Activated naive CD4-positive, alpha-beta T cell treated with anti-CD3 and anti-CD28 coated beads, Interleukin-2, amount 50 U/mL, for 24 hours (primary cell): ENCODE results near the gene ARL3.

ENCODE experiments used
- H3K27ac Mint-ChIP-seq: one replicate; pipeline ENCODE4 v1.8.0; 2021; ENCODE audit warnings: mild to moderate bottlenecking, mixed read lengths
- H3K27me3 Mint-ChIP-seq: one replicate; pipeline ENCODE4 v1.8.0; 2021; ENCODE audit warnings: mixed read lengths
- H3K36me3 Mint-ChIP-seq: one replicate; pipeline ENCODE4 v1.8.0; 2021; ENCODE audit warnings: mixed read lengths
- H3K4me1 Mint-ChIP-seq: one replicate; pipeline ENCODE4 v1.8.0; 2021; ENCODE audit warnings: mixed read lengths
- H3K4me3 Mint-ChIP-seq: one replicate; pipeline ENCODE4 v1.8.0; 2021; ENCODE audit warnings: mild to moderate bottlenecking, mixed read lengths
- H3K9me3 Mint-ChIP-seq: one replicate; pipeline ENCODE4 v1.8.0; 2021; ENCODE audit warnings: mixed read lengths

The ARL3 gene

GRCh38 chr10:102646610-102647442 is 67.4 kb downstream of the ARL3 start:
- Mint-ChIP-seq H3K27me3 (no peaks in the 10 kb centered on the region), H3K4me1 (peaks cover 61% of the 10 kb centered on the region), H3K36me3 (no peaks in the 10 kb centered on the region), H3K9me3 (no peaks in the 10 kb centered on the region), H3K27ac (peak overlapping the region; percentile 97), H3K4me3 (peak overlapping the region; percentile 91)

- H3K4me3 Mint-ChIP-seq, result peak overlapping the region; percentile 91
- no peaks in the 10 kb centered on the region for H3K36me3 Mint-ChIP-seq
- H3K27me3 Mint-ChIP-seq, result no peaks in the 10 kb centered on the region
- no peaks in the 10 kb centered on the region for H3K9me3 Mint-ChIP-seq
- peaks cover 59% of the 10 kb centered on the region for H3K4me1 Mint-ChIP-seq
- peak overlapping the region; percentile 97 for H3K27ac Mint-ChIP-seq
These were observed 68.2 kb downstream of the ARL3 start for GRCh38 chr10:102645741-102646609.

- peaks cover 53% of the 10 kb centered on the region for H3K4me1 Mint-ChIP-seq
- H3K36me3 Mint-ChIP-seq, result no peaks in the 10 kb centered on the region
- H3K4me3 Mint-ChIP-seq, result peak overlapping the region; percentile 91
- H3K9me3 Mint-ChIP-seq, result no peaks in the 10 kb centered on the region
- peak overlapping the region; percentile 97 for H3K27ac Mint-ChIP-seq
- no peaks in the 10 kb centered on the region for H3K27me3 Mint-ChIP-seq
These were observed 68.8 kb downstream of the ARL3 start for GRCh38 chr10:102645388-102645740.

GRCh38 chr10:102644646-102645387 is 69.4 kb downstream of the ARL3 start:
- Mint-ChIP-seq H3K4me3 (peak overlapping the region; percentile 91), H3K9me3 (no peaks in the 10 kb centered on the region), H3K36me3 (no peaks in the 10 kb centered on the region), H3K27ac (peak overlapping the region; percentile 97), H3K4me1 (peaks cover 47% of the 10 kb centered on the region), H3K27me3 (no peaks in the 10 kb centered on the region)

- H3K27me3 Mint-ChIP-seq, result no peaks in the 10 kb centered on the region
- peak within 1 kb of the TSS; percentile 91 for H3K4me3 Mint-ChIP-seq
- no peaks in the 10 kb centered on the region for H3K9me3 Mint-ChIP-seq
- H3K4me1 Mint-ChIP-seq, result peaks cover 41% of the 10 kb centered on the region
- H3K36me3 Mint-ChIP-seq, result no peaks in the 10 kb centered on the region
- H3K27ac Mint-ChIP-seq, result peak within 1 kb of the TSS; percentile 97
These were observed 70.0 kb downstream of the ARL3 start, which contains the start of gene TRIM8 for GRCh38 chr10:102644066-102644645. Gene TRIM8, plus strand, starts transcription at chr10:102644479. Its CDS starts 139 bp downstream, at chr10:102644618.

GRCh38 chr10:102643336-102644065 is 70.7 kb downstream of the ARL3 start:
- peaks cover 34% of the 10 kb centered on the region for H3K4me1 Mint-ChIP-seq
- H3K9me3 Mint-ChIP-seq, result no peaks in the 10 kb centered on the region
- H3K27ac Mint-ChIP-seq, result peak overlapping the region; percentile 88
- no peaks in the 10 kb centered on the region for H3K36me3 Mint-ChIP-seq
- H3K27me3 Mint-ChIP-seq, result no peaks in the 10 kb centered on the region
- peak overlapping the region; percentile 90 for H3K4me3 Mint-ChIP-seq

- H3K36me3 Mint-ChIP-seq, result no peaks in the 10 kb centered on the region
- peak overlapping the region; percentile 90 for H3K4me3 Mint-ChIP-seq
- no peaks in the 10 kb centered on the region for H3K9me3 Mint-ChIP-seq
These were observed 71.4 kb downstream of the ARL3 start for GRCh38 chr10:102642736-102643335.

GRCh38 chr10:102641880-102642735 is 72.1 kb downstream of the ARL3 start:
- Mint-ChIP-seq H3K9me3 (no peaks in the 10 kb centered on the region), H3K4me1 (peaks cover 21% of the 10 kb centered on the region), H3K27me3 (no peaks in the 10 kb centered on the region), H3K36me3 (no peaks in the 10 kb centered on the region), H3K27ac (peak overlapping the region; percentile 96), H3K4me3 (peak overlapping the region; percentile 90)

More at GRCh38 chr10:102642736-102643335, 71.4 kb downstream of the ARL3 start:
- Mint-ChIP-seq H3K27me3 (no peaks in the 10 kb centered on the region), H3K4me1 (peaks cover 28% of the 10 kb centered on the region), H3K27ac (peak overlapping the region; percentile 95)

GRCh38 chr10:102641402-102641801 is 72.8 kb downstream of the ARL3 start:
- Mint-ChIP-seq H3K27me3 (no peaks in the 10 kb centered on the region), H3K27ac (peak overlapping the region; percentile 96), H3K4me3 (peak overlapping the region; percentile 90), H3K9me3 (no peaks in the 10 kb centered on the region), H3K4me1 (peaks cover 20% of the 10 kb centered on the region), H3K36me3 (no peaks in the 10 kb centered on the region)

GRCh38 chr10:102639537-102639936 is 74.7 kb downstream of the ARL3 start:
- Mint-ChIP-seq H3K27me3 (no peaks in the 10 kb centered on the region), H3K36me3 (no peaks in the 10 kb centered on the region), H3K4me3 (no peak overlapping the region), H3K9me3 (no peaks in the 10 kb centered on the region), H3K4me1 (peaks cover 29% of the 10 kb centered on the region), H3K27ac (peak overlapping the region; percentile 37)

GRCh38 chr10:102635377-102635776 is 78.8 kb downstream of the ARL3 start:
- Mint-ChIP-seq H3K4me3 (peak overlapping the region; percentile 33), H3K27me3 (no peaks in the 10 kb centered on the region), H3K36me3 (no peaks in the 10 kb centered on the region), H3K9me3 (no peaks in the 10 kb centered on the region), H3K27ac (peak overlapping the region; percentile 97), H3K4me1 (peaks cover 46% of the 10 kb centered on the region)

GRCh38 chr10:102634686-102635085 is 79.5 kb downstream of the ARL3 start:
- peak overlapping the region; percentile 74 for H3K27ac Mint-ChIP-seq
- H3K4me1 Mint-ChIP-seq, result peaks cover 46% of the 10 kb centered on the region
- H3K4me3 Mint-ChIP-seq, result no peak overlapping the region
- H3K9me3 Mint-ChIP-seq, result no peaks in the 10 kb centered on the region
- H3K36me3 Mint-ChIP-seq, result no peaks in the 10 kb centered on the region
- H3K27me3 Mint-ChIP-seq, result no peaks in the 10 kb centered on the region

GRCh38 chr10:102633848-102634247 is 80.3 kb downstream of the ARL3 start:
- peak overlapping the region; percentile 68 for H3K27ac Mint-ChIP-seq
- no peak overlapping the region for H3K4me3 Mint-ChIP-seq
- H3K9me3 Mint-ChIP-seq, result no peaks in the 10 kb centered on the region
- H3K27me3 Mint-ChIP-seq, result no peaks in the 10 kb centered on the region
- H3K4me1 Mint-ChIP-seq, result peaks cover 46% of the 10 kb centered on the region
- H3K36me3 Mint-ChIP-seq, result no peaks in the 10 kb centered on the region
